ENCODE results near the gene RBM8A.

RBM8A gene

GRCh38 chr1:145889722-145890121 lies 37.6 kb downstream of the RBM8A start:
- peaks cover 9% of the 10 kb centered on the region for H3K27me3 ChIP-seq
- H3K4me3 ChIP-seq (ENCODE audit: low read depth in 1 of 2, low read length in 1 of 2): no peak overlapping the region
- no peaks in the 10 kb centered on the region for H3K36me3 ChIP-seq
- peaks cover 10 to 20% of the 10 kb centered on the region in 2 experiments for H3K4me1 ChIP-seq (ENCODE audit: control insufficient read depth in 1 of 2, insufficient read depth in 1 of 2, low read depth in 1 of 2, low read length in 1 of 2)
- H3K9me3 ChIP-seq: no peaks in the 10 kb centered on the region
- no peak overlapping the region for H3K27ac ChIP-seq
- no peak for TF ChIP-seq CTCF (IDR thresholded peaks at IDR 0.05)

GRCh38 chr1:145887631-145888030 lies 39.7 kb downstream of the RBM8A start:
- TF ChIP-seq CTCF (IDR thresholded peaks at IDR 0.05): no peak

GRCh38 chr1:145886816-145887215 lies 40.5 kb downstream of the RBM8A start:
- Histone ChIP-seq H3K27me3 (peaks cover 26% of the 10 kb centered on the region), H3K27ac (no peak overlapping the region), H3K4me3 (ENCODE audit: low read depth in 1 of 2, low read length in 1 of 2) (no peak overlapping the region), H3K9me3 (no peaks in the 10 kb centered on the region), H3K36me3 (no peaks in the 10 kb centered on the region), H3K4me1 (ENCODE audit: control insufficient read depth in 1 of 2, insufficient read depth in 1 of 2, low read depth in 1 of 2, low read length in 1 of 2) (peaks cover 10 to 16% of the 10 kb centered on the region in 2 experiments)
- no peak for TF ChIP-seq CTCF (IDR thresholded peaks at IDR 0.05)

More at GRCh38 chr1:145887631-145888030, 39.7 kb downstream of the RBM8A start:
- peaks cover 26% of the 10 kb centered on the region for H3K27me3 ChIP-seq
- peaks cover 10 to 20% of the 10 kb centered on the region in 2 experiments for H3K4me1 ChIP-seq (ENCODE audit: control insufficient read depth in 1 of 2, insufficient read depth in 1 of 2, low read depth in 1 of 2, low read length in 1 of 2)
- no peak overlapping the region for H3K27ac ChIP-seq
- no peaks in the 10 kb centered on the region for H3K9me3 ChIP-seq
- H3K4me3 ChIP-seq (ENCODE audit: low read depth in 1 of 2, low read length in 1 of 2): no peak overlapping the region
- H3K36me3 ChIP-seq: no peaks in the 10 kb centered on the region

GRCh38 chr1:145886390-145886789 lies 40.9 kb downstream of the RBM8A start:
- Histone ChIP-seq H3K27ac (no peak overlapping the region), H3K4me1 (ENCODE audit: control insufficient read depth in 1 of 2, insufficient read depth in 1 of 2, low read depth in 1 of 2, low read length in 1 of 2) (peaks cover 10 to 16% of the 10 kb centered on the region in 2 experiments), H3K9me3 (no peaks in the 10 kb centered on the region), H3K27me3 (peaks cover 26% of the 10 kb centered on the region), H3K4me3 (ENCODE audit: low read depth in 1 of 2, low read length in 1 of 2) (peak overlapping the region; percentile 80 to 88), H3K36me3 (no peaks in the 10 kb centered on the region)
- TF ChIP-seq CTCF (IDR thresholded peaks at IDR 0.05): no peak

- Histone ChIP-seq H3K4me3 (ENCODE audit: low read depth in 1 of 2, low read length in 1 of 2) (peak within 1 kb of the TSS; percentile 80 to 88), H3K9me3 (no peaks in the 10 kb centered on the region), H3K36me3 (no peaks in the 10 kb centered on the region), H3K27ac (no peak within 1 kb of the TSS), H3K4me1 (ENCODE audit: control insufficient read depth in 1 of 2, insufficient read depth in 1 of 2, low read depth in 1 of 2, low read length in 1 of 2) (peaks cover 10 to 16% of the 10 kb centered on the region in 2 experiments), H3K27me3 (peaks cover 26% of the 10 kb centered on the region)
- no peak for TF ChIP-seq CTCF (IDR thresholded peaks at IDR 0.05)
These were observed 41.5 kb downstream of the RBM8A start, which contains the start of gene ANKRD35 for GRCh38 chr1:145885738-145886287. Gene ANKRD35, minus strand, starts transcription at chr1:145885866. Its CDS starts 108 bp downstream, at chr1:145885758.

Measured in neutrophil (primary cell).